HL-60 (cell line): ENCODE results near the gene RGS4.

Experiments
- DNase-seq, 2 experiments: peaks; one replicate each; pipeline ENCODE4 v3.0.0-alpha.2; 2010 to 2020; ENCODE audit warnings: low read depth in 1 of 2, low spot score in 1 of 2
- H3K27ac ChIP-seq: fragments of 250-450 bp; sonication (Bioruptor Pico); replicated peaks from 2 replicates; pipeline ENCODE4 v1.5.1; 2020; ENCODE audit warnings: mild to moderate bottlenecking, moderate library complexity
- H3K27me3 ChIP-seq: fragments of 250-450 bp; sonication (Bioruptor Pico); 2 replicates; pipeline ENCODE4 v1.5.1; 2021; ENCODE audit warnings: mild to moderate bottlenecking, moderate library complexity; ENCODE audit not compliant: insufficient read depth, poor library complexity, severe bottlenecking
- H3K4me3 ChIP-seq: replicated peaks from 2 replicates; pipeline ENCODE4 v1.5.1; 2011; ENCODE audit warnings: mild to moderate bottlenecking, control low read depth, low read length; ENCODE audit not compliant: insufficient read depth
- GABPA ChIP-seq: IDR thresholded peaks from 2 replicates; pipeline ENCODE4 v1.6.1; 2012; ENCODE audit warnings: low read depth
- POLR2AphosphoS5 ChIP-seq: IDR thresholded peaks from 2 replicates; pipeline ENCODE4 v1.6.1; 2012; ENCODE audit warnings: low read depth
- SPI1 ChIP-seq: IDR thresholded peaks from 2 replicates; pipeline ENCODE4 v1.6.1; 2012; ENCODE audit warnings: low read depth, mild to moderate bottlenecking, borderline replicate concordance
- TF ChIP-seq, protein P1 (sequence below): IDR thresholded peaks from 2 replicates; pipeline ENCODE4 v1.6.1; 2012; ENCODE audit warnings: low read depth; ENCODE audit not compliant: insufficient replicate concordance
- TF ChIP-seq, protein P2 (sequence below): IDR thresholded peaks from one replicate; pipeline ENCODE4 v1.5.1; 2011; ENCODE audit warnings: low read length, control low read depth, inconsistent platforms; ENCODE audit not compliant: insufficient read depth

The RGS4 gene

DNA sequence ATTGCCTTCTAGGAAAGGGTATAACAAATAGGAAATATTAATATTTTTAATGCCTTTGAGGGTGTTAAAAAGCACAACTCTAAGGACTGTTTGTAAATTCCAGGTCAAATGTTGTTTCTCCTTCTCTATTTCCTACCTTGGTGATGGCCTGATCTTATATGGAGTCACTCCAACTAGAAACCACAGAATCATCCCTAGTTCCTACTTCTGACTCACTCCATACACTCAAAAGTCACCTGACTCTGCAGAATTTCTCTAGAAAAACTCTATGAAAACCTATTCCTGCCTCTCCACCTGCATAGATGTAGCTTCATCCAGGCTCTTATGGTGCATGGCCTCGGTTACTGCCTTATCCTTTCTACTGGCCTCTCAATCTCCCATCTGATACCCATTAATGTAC is 14.5 kb downstream of the RGS4 start:
- TF ChIP-seq, protein P1, sequence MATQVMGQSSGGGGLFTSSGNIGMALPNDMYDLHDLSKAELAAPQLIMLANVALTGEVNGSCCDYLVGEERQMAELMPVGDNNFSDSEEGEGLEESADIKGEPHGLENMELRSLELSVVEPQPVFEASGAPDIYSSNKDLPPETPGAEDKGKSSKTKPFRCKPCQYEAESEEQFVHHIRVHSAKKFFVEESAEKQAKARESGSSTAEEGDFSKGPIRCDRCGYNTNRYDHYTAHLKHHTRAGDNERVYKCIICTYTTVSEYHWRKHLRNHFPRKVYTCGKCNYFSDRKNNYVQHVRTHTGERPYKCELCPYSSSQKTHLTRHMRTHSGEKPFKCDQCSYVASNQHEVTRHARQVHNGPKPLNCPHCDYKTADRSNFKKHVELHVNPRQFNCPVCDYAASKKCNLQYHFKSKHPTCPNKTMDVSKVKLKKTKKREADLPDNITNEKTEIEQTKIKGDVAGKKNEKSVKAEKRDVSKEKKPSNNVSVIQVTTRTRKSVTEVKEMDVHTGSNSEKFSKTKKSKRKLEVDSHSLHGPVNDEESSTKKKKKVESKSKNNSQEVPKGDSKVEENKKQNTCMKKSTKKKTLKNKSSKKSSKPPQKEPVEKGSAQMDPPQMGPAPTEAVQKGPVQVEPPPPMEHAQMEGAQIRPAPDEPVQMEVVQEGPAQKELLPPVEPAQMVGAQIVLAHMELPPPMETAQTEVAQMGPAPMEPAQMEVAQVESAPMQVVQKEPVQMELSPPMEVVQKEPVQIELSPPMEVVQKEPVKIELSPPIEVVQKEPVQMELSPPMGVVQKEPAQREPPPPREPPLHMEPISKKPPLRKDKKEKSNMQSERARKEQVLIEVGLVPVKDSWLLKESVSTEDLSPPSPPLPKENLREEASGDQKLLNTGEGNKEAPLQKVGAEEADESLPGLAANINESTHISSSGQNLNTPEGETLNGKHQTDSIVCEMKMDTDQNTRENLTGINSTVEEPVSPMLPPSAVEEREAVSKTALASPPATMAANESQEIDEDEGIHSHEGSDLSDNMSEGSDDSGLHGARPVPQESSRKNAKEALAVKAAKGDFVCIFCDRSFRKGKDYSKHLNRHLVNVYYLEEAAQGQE: no peak
- DNase-seq: no peak
- no peak overlapping the region for H3K27ac ChIP-seq
- peaks cover 3% of the 10 kb centered on the region for H3K27me3 ChIP-seq
- H3K4me3 ChIP-seq: no peak overlapping the region

DNA sequence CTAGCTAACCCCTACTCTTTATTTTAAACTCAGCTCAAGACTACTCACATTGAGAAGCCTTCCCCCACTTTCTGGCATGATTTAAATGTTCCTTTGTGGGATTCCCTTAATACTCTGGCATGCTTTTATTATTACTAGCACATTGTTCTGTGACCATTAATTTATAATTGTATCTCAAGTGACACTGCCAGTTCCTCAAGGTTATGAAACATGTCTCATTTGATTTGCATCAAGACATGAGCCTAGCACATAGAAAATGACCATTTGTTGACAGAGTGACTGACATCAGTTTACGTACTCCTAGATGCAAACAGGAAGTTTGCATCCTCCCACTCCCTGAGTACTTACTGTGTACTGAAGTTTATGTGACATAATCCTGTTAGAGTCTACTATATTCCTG is 15.2 kb downstream of the RGS4 start:
- no peak overlapping the region for H3K27ac ChIP-seq
- DNase-seq: no peak

DNA sequence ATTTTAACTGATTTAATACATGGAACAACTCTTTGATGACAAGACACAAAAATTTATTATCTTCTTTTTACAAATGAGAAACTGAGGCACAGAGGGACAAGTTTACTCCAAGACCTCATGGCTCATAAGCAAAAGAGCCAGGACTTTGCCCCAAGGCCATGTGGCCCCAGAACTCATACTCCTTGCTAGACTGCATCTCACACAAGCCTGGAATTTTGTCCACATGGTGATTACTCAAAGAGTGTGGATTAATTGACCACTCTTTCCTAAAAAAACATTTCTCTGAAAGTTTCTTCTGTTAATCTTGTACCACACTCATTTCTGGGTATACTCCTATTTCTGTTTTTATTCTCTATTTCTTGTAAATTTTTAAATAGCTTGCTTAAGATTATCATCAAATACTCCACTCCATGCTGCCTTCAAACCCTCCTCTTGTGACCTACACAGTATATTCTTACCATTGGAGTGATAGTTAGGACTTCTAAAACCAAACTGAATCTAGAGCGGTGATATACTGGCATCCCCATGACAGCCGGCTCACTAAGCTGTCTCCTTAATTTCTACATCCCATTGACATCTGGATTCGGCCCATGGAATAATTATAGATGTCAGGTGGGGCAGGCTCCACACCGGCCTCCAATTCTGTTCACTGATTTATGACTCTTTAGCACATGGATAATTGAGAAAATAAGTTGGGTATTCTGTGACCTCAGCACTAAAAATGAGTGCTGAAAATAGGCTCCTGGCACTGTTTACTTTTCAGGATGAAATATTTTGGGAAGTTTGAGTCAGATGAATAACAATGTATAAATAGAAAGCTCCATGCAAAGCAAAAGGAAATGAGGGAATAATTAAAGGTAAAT is 16.1 kb downstream of the RGS4 start:
- Histone ChIP-seq H3K27me3 (peaks cover 3% of the 10 kb centered on the region), H3K4me3 (no peak overlapping the region), H3K27ac (no peak overlapping the region)
- no peak for TF ChIP-seq GABPA
- TF ChIP-seq SPI1: no peak
- TF ChIP-seq, protein P2, sequence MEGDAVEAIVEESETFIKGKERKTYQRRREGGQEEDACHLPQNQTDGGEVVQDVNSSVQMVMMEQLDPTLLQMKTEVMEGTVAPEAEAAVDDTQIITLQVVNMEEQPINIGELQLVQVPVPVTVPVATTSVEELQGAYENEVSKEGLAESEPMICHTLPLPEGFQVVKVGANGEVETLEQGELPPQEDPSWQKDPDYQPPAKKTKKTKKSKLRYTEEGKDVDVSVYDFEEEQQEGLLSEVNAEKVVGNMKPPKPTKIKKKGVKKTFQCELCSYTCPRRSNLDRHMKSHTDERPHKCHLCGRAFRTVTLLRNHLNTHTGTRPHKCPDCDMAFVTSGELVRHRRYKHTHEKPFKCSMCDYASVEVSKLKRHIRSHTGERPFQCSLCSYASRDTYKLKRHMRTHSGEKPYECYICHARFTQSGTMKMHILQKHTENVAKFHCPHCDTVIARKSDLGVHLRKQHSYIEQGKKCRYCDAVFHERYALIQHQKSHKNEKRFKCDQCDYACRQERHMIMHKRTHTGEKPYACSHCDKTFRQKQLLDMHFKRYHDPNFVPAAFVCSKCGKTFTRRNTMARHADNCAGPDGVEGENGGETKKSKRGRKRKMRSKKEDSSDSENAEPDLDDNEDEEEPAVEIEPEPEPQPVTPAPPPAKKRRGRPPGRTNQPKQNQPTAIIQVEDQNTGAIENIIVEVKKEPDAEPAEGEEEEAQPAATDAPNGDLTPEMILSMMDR: no peak
- TF ChIP-seq, protein P1: no peak
- no peak for TF ChIP-seq POLR2AphosphoS5
- DNase-seq: no peak

More for the DNA sequence above, 15.2 kb downstream of the RGS4 start:
- no peak overlapping the region for H3K4me3 ChIP-seq
- TF ChIP-seq SPI1 (no peak), GABPA (no peak), POLR2AphosphoS5 (no peak)
- TF ChIP-seq, protein P2: no peak
- TF ChIP-seq, protein P1: no peak
- H3K27me3 ChIP-seq: peaks cover 3% of the 10 kb centered on the region
